ENCODE data around the gene CFAP20DC.

DNA sequence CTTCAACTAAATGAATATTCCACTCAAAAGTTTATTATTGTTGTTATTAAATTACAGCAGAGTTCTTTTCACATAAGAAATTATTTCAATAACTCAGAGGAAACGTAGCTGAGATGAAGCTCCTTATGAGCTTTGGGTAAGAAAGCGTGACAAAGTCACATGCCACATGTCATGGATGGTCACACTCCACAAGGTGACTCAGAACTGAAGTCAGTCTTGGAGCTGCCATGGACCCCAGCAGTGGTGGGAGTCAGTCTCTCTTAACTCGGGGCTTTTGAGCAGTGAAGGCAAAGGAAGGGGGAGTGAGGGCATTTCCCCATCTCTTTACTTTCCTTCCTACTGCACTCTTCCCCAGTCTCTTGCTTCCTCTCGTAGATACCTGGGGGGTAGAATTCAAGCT lies 295.8 kb downstream of the CFAP20DC start:
- TF ChIP-seq, protein P1, sequence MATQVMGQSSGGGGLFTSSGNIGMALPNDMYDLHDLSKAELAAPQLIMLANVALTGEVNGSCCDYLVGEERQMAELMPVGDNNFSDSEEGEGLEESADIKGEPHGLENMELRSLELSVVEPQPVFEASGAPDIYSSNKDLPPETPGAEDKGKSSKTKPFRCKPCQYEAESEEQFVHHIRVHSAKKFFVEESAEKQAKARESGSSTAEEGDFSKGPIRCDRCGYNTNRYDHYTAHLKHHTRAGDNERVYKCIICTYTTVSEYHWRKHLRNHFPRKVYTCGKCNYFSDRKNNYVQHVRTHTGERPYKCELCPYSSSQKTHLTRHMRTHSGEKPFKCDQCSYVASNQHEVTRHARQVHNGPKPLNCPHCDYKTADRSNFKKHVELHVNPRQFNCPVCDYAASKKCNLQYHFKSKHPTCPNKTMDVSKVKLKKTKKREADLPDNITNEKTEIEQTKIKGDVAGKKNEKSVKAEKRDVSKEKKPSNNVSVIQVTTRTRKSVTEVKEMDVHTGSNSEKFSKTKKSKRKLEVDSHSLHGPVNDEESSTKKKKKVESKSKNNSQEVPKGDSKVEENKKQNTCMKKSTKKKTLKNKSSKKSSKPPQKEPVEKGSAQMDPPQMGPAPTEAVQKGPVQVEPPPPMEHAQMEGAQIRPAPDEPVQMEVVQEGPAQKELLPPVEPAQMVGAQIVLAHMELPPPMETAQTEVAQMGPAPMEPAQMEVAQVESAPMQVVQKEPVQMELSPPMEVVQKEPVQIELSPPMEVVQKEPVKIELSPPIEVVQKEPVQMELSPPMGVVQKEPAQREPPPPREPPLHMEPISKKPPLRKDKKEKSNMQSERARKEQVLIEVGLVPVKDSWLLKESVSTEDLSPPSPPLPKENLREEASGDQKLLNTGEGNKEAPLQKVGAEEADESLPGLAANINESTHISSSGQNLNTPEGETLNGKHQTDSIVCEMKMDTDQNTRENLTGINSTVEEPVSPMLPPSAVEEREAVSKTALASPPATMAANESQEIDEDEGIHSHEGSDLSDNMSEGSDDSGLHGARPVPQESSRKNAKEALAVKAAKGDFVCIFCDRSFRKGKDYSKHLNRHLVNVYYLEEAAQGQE (IDR thresholded peaks at IDR 0.05), result no peak
- TF ChIP-seq, protein P2, sequence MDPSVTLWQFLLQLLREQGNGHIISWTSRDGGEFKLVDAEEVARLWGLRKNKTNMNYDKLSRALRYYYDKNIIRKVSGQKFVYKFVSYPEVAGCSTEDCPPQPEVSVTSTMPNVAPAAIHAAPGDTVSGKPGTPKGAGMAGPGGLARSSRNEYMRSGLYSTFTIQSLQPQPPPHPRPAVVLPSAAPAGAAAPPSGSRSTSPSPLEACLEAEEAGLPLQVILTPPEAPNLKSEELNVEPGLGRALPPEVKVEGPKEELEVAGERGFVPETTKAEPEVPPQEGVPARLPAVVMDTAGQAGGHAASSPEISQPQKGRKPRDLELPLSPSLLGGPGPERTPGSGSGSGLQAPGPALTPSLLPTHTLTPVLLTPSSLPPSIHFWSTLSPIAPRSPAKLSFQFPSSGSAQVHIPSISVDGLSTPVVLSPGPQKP (IDR thresholded peaks at IDR 0.05; ENCODE audit: low read depth, low read length), result no peak
- TF ChIP-seq, protein P3, sequence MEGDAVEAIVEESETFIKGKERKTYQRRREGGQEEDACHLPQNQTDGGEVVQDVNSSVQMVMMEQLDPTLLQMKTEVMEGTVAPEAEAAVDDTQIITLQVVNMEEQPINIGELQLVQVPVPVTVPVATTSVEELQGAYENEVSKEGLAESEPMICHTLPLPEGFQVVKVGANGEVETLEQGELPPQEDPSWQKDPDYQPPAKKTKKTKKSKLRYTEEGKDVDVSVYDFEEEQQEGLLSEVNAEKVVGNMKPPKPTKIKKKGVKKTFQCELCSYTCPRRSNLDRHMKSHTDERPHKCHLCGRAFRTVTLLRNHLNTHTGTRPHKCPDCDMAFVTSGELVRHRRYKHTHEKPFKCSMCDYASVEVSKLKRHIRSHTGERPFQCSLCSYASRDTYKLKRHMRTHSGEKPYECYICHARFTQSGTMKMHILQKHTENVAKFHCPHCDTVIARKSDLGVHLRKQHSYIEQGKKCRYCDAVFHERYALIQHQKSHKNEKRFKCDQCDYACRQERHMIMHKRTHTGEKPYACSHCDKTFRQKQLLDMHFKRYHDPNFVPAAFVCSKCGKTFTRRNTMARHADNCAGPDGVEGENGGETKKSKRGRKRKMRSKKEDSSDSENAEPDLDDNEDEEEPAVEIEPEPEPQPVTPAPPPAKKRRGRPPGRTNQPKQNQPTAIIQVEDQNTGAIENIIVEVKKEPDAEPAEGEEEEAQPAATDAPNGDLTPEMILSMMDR (IDR thresholded peaks at IDR 0.05), result no peak
- TF ChIP-seq HDAC2 (IDR thresholded peaks at IDR 0.05) (no peak), POLR2A (IDR thresholded peaks at IDR 0.05; ENCODE audit: low read length) (no peak), FOSL2 (IDR thresholded peaks at IDR 0.05) (no peak), FOSL2 (CRISPR knock-in tag; IDR thresholded peaks at IDR 0.05) (no peak), CHD2 (IDR thresholded peaks at IDR 0.05; ENCODE audit: low read length, partially characterized antibody) (no peak), ZSCAN20 (CRISPR knock-in tag; IDR thresholded peaks at IDR 0.05) (no peak), EP300 (IDR thresholded peaks at IDR 0.05) (no peak), RAD21 (conservative IDR thresholded peaks at IDR 0.05 in 1 of 2, IDR thresholded peaks at IDR 0.05 in 1 of 2) (no peak)
- TF ChIP-seq, protein P4, sequence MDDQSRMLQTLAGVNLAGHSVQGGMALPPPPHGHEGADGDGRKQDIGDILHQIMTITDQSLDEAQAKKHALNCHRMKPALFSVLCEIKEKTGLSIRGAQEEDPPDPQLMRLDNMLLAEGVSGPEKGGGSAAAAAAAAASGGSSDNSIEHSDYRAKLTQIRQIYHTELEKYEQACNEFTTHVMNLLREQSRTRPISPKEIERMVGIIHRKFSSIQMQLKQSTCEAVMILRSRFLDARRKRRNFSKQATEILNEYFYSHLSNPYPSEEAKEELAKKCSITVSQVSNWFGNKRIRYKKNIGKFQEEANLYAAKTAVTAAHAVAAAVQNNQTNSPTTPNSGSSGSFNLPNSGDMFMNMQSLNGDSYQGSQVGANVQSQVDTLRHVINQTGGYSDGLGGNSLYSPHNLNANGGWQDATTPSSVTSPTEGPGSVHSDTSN (IDR thresholded peaks at IDR 0.05), result no peak
- TF ChIP-seq, protein P5, sequence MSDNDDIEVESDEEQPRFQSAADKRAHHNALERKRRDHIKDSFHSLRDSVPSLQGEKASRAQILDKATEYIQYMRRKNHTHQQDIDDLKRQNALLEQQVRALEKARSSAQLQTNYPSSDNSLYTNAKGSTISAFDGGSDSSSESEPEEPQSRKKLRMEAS (IDR thresholded peaks at IDR 0.05), result no peak

Data from A549 (cell line).